22Rv1 (cell line): ENCODE results near the gene VIL1.

ENCODE experiments used
- H3K27ac ChIP-seq: fragments of 450-650 bp; 2 replicates; pipeline ENCODE4 v1.5.1; 2017
- ZFX ChIP-seq: fragments of 450-650 bp; IDR thresholded peaks from 2 replicates; pipeline ENCODE4 v1.6.1; 2017; ENCODE audit warnings: antibody characterized with exemption, borderline replicate concordance
- TF ChIP-seq, protein P1 (sequence below): fragments of 450-650 bp; IDR thresholded peaks from 2 replicates; pipeline ENCODE4 v1.5.1; 2017; ENCODE audit warnings: mild to moderate bottlenecking

VIL1 gene

DNA sequence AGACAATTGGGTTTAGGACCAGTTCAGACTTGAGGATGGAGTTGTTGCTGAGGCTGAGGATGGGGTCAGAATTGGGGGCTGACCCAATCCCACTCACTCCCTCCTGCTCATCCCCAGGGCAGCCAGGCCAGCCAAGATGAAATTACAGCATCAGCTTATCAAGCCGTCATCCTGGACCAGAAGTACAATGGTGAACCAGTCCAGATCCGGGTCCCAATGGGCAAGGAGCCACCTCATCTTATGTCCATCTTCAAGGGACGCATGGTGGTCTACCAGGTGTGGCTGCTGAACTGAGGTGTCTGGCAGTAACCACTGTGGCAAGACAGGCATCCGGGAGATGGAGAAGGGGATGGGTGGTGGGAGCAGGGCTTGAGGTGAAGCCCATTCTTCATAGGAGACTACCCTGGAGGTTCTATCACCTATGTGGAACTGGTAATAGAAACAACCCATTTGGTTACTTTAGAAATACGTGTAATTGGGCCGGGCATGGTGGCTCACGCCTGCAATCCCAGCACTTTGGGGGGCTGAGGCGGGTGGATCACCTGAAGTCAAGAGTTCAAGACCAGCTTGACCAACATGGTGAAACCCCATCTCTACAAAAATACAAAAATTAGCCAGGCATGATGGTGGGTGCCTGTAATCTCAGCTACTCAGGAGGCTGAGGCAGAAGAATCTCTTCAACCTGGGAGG lies 13.9 kb downstream of the VIL1 start:
- no peak for TF ChIP-seq ZFX
- TF ChIP-seq, protein P1, sequence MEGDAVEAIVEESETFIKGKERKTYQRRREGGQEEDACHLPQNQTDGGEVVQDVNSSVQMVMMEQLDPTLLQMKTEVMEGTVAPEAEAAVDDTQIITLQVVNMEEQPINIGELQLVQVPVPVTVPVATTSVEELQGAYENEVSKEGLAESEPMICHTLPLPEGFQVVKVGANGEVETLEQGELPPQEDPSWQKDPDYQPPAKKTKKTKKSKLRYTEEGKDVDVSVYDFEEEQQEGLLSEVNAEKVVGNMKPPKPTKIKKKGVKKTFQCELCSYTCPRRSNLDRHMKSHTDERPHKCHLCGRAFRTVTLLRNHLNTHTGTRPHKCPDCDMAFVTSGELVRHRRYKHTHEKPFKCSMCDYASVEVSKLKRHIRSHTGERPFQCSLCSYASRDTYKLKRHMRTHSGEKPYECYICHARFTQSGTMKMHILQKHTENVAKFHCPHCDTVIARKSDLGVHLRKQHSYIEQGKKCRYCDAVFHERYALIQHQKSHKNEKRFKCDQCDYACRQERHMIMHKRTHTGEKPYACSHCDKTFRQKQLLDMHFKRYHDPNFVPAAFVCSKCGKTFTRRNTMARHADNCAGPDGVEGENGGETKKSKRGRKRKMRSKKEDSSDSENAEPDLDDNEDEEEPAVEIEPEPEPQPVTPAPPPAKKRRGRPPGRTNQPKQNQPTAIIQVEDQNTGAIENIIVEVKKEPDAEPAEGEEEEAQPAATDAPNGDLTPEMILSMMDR: no peak

GRCh38 chr2:218434456-218434855 lies 15.5 kb downstream of the VIL1 start:
- no peak for TF ChIP-seq ZFX
- TF ChIP-seq, protein P1: no peak
- H3K27ac ChIP-seq: peak overlapping the region; percentile 100

More for the DNA sequence above, 13.9 kb downstream of the VIL1 start:
- no peak overlapping the region; the same call in 1 of the 2 replicates for H3K27ac ChIP-seq

- H3K27ac ChIP-seq: peak overlapping the region; percentile 100
- no peak for TF ChIP-seq ZFX
- TF ChIP-seq, protein P1: no peak
Observed at GRCh38 chr2:218435003-218435982, 16.4 kb downstream of the VIL1 start.

GRCh38 chr2:218436992-218437391 lies 18.1 kb downstream of the VIL1 start:
- peak overlapping the region; percentile 100 for H3K27ac ChIP-seq
- TF ChIP-seq ZFX: no peak
- TF ChIP-seq, protein P1: no peak

DNA sequence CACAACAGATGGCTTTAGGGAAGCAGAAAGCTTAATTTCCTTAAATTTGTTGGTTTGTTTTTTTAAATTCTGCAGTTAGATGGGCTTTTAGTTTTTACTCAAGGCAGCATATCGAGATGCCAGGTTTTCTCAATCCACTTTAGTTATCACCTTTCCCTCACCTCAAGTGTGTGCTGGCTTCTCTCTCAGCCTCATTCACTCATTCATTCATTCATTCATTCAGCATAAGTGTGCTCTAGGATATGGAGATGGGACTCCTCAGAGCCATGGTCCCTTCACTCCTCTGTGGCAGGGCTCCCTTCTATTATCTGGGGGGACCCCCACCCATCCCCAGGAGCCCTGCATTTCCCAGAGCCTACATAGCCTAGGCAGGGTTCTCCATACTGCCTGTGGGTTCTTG lies 19.0 kb downstream of the VIL1 start:
- TF ChIP-seq, protein P1: no peak
- TF ChIP-seq ZFX: no peak
- peak overlapping the region; percentile 100 for H3K27ac ChIP-seq

- H3K27ac ChIP-seq: peak overlapping the region; percentile 100
- TF ChIP-seq, protein P1: 0 out of 2 replicates have a peak, but pooled peaks have one; percentile 12
- TF ChIP-seq ZFX: no peak
Observed at GRCh38 chr2:218438596-218438995, 19.7 kb downstream of the VIL1 start.
